ENCODE results near the gene UBE2K. TPM values are rescaled to one million over a fixed set of nuclear protein-coding genes. Genes with fewer than 3 reads are reported as not detected.
"Not testable (repeated sequence)": the region's sequence is repeated elsewhere in the genome, so short reads cannot be mapped to it uniquely, and the experiment has no call there.

UBE2K gene
- total RNA-seq, 1 experiment from 2014 or later, result 126 TPM

GRCh38 chr4:39649639-39650265 lies 48.2 kb upstream of the UBE2K start:
- TF ChIP-seq SRF (IDR thresholded peaks at IDR 0.05; ENCODE audit: low read depth) (no peak), EZH2phosphoT487 (IDR thresholded peaks at IDR 0.05; ENCODE audit: borderline replicate concordance) (no peak), JUND (IDR thresholded peaks at IDR 0.05) (no peak), EGR1 (IDR thresholded peaks at IDR 0.05; ENCODE audit: low read depth) (no peak), POLR2A (IDR thresholded peaks at IDR 0.05; ENCODE audit: borderline replicate concordance, extremely low read depth, insufficient read depth, insufficient read length) (no peak), TCF7L2 (IDR thresholded peaks at IDR 0.05; ENCODE audit: borderline replicate concordance, extremely low read depth, insufficient read depth, insufficient read length) (no peak), YY1 (IDR thresholded peaks at IDR 0.05; ENCODE audit: extremely low read depth, insufficient replicate concordance, low read depth, low read length) (no peak), SP1 (IDR thresholded peaks at IDR 0.05; ENCODE audit: low read depth) (no peak), POLR2AphosphoS5 (IDR thresholded peaks at IDR 0.05; ENCODE audit: low read depth, low read length) (no peak), ZNF274 (IDR thresholded peaks at IDR 0.05; ENCODE audit: low read depth, low read length) (no peak), ATF3 (IDR thresholded peaks at IDR 0.05) (no peak), MAX (IDR thresholded peaks at IDR 0.05) (no peak)
- H3K27ac ChIP-seq (ENCODE audit: low read depth, low read length), result no peak overlapping the region
- intact Hi-C loops (cut with micrococcal nuclease), result no loop called here
- POLR2A ChIA-PET, result no interaction called here
- DNase-seq (ENCODE audit: low read depth, low spot score), result no peak
- CTCF ChIA-PET, result no interaction called here
- no peaks in the 10 kb centered on the region for H3K4me1 ChIP-seq (ENCODE audit: control insufficient read depth in 1 of 2, insufficient read depth in 2 of 2, low read length in 2 of 2)
- H3K9ac ChIP-seq (ENCODE audit: low read length), result no peak overlapping the region
- H3K27me3 ChIP-seq (ENCODE audit: insufficient read depth, low read length), result no peaks in the 10 kb centered on the region
- RAD21 ChIA-PET (ENCODE audit: low non-redundant PET in 1 of 2, low total read pairs in 2 of 2, uncharacterized antibody in 2 of 2, unreplicated experiment in 2 of 2), result no interaction called here
- H3K36me3 ChIP-seq (ENCODE audit: control insufficient read depth in 1 of 2, insufficient read depth in 2 of 2, low read length in 2 of 2), result no peaks in the 10 kb centered on the region
- H2AFZ ChIP-seq (ENCODE audit: low read depth, low read length, poor library complexity, severe bottlenecking), result no peak overlapping the region
- H3K9me3 ChIP-seq (ENCODE audit: control insufficient read depth in 1 of 2, insufficient read depth in 1 of 2, low read depth in 1 of 2, low read length in 2 of 2), result no peaks in the 10 kb centered on the region
- H3K4me2 ChIP-seq (ENCODE audit: low read length), result no peak overlapping the region
- no peak for ATAC-seq
- no TSS peak for BruUV-seq (replicated peaks)
- H3K4me3 ChIP-seq (replicated peaks in 1 of 2; ENCODE audit: low read depth in 1 of 2, low read length in 2 of 2), result no peak overlapping the region
- H3K79me2 ChIP-seq (ENCODE audit: insufficient read depth, low read length), result no peaks in the 10 kb centered on the region
- no peaks in the 10 kb centered on the region for H4K20me1 ChIP-seq (ENCODE audit: insufficient read depth)
- no peaks in the 10 kb centered on the region for H3K9me2 ChIP-seq (ENCODE audit: insufficient read depth)

GRCh38 chr4:39651586-39651985 lies 46.4 kb upstream of the UBE2K start:
- CTCF ChIA-PET; BruUV-seq (replicated peaks); H3K9me2 ChIP-seq (ENCODE audit: insufficient read depth); H3K9me3 ChIP-seq (ENCODE audit: control insufficient read depth in 1 of 2, insufficient read depth in 1 of 2, low read depth in 1 of 2, low read length in 2 of 2); RAD21 ChIA-PET (ENCODE audit: low non-redundant PET in 1 of 2, low total read pairs in 2 of 2, uncharacterized antibody in 2 of 2, unreplicated experiment in 2 of 2); H3K27ac ChIP-seq (ENCODE audit: low read depth, low read length); H3K36me3 ChIP-seq (ENCODE audit: control insufficient read depth in 1 of 2, insufficient read depth in 2 of 2, low read length in 2 of 2); H3K27me3 ChIP-seq (ENCODE audit: insufficient read depth, low read length); H3K4me1 ChIP-seq (ENCODE audit: control insufficient read depth in 1 of 2, insufficient read depth in 2 of 2, low read length in 2 of 2); H4K20me1 ChIP-seq (ENCODE audit: insufficient read depth); H3K4me3 ChIP-seq (replicated peaks in 1 of 2; ENCODE audit: low read depth in 1 of 2, low read length in 2 of 2); POLR2A ChIA-PET; intact Hi-C loops (cut with micrococcal nuclease); H2AFZ ChIP-seq (ENCODE audit: low read depth, low read length, poor library complexity, severe bottlenecking); H3K9ac ChIP-seq (ENCODE audit: low read length); DNase-seq (ENCODE audit: low read depth, low spot score); H3K79me2 ChIP-seq (ENCODE audit: insufficient read depth, low read length); H3K4me2 ChIP-seq (ENCODE audit: low read length); ATAC-seq: not testable (repeated sequence)
